SK-N-SH treated with all-trans-retinoic acid at 6 μM for 48 hours (cell line): Measurements from ENCODE around the gene HSP90AA1.

ENCODE experiments used
- ARNTL ChIP-seq: fragments of 450-650 bp; formaldehyde crosslinking; IDR thresholded peaks from 2 replicates; pipeline ENCODE4 v1.5.0; 2020; ENCODE audit warnings: low read depth, mild to moderate bottlenecking, moderate library complexity, borderline replicate concordance
- TF ChIP-seq, protein P1 (sequence below): fragments of 250-450 bp; sonication (Bioruptor Pico); IDR thresholded peaks from 2 replicates; pipeline ENCODE4 v1.8.0; 2020; ENCODE audit warnings: mild to moderate bottlenecking, moderate library complexity, borderline replicate concordance

DNA sequence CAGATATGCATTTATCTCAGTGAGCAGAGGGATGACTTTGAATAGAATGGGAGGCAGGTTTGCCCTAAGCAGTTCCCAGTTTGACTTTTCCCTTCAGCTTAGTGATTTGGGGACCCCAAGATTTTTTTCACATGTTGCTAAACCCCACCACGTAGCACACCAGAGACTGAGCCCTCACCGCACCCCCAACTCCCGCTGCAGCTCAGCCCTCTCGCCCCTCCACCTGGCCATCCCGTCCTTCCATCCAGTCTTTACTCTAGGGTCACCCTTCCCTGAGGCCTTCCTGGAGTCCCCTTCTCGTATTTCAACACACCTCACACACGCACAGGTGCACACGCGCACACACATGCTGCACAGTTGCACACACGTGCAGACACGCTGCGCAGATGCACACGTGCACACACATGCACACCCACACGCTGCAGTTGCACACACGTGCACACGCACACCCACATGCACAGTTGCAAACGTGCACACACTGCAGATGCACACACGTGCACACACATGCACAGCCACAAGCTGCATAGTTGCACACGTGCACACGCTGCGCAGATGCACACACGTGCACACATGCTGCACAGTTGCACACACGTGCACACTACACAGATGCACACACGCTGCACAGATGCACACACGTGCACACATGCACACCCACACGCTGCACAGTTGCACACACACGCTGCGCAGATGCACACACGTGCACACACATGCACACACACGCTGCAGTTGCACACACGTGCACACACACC, 30.0 kb downstream of the HSP90AA1 start:
- TF ChIP-seq ARNTL (CRISPR knock-in tag), result no peak
- TF ChIP-seq, protein P1, sequence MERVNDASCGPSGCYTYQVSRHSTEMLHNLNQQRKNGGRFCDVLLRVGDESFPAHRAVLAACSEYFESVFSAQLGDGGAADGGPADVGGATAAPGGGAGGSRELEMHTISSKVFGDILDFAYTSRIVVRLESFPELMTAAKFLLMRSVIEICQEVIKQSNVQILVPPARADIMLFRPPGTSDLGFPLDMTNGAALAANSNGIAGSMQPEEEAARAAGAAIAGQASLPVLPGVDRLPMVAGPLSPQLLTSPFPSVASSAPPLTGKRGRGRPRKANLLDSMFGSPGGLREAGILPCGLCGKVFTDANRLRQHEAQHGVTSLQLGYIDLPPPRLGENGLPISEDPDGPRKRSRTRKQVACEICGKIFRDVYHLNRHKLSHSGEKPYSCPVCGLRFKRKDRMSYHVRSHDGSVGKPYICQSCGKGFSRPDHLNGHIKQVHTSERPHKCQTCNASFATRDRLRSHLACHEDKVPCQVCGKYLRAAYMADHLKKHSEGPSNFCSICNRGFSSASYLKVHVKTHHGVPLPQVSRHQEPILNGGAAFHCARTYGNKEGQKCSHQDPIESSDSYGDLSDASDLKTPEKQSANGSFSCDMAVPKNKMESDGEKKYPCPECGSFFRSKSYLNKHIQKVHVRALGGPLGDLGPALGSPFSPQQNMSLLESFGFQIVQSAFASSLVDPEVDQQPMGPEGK, result no peak
